Naive thymus-derived CD4-positive, alpha-beta T cell (primary cell): ENCODE measurements around the gene FAM149A. TPM values are rescaled to one million over a fixed set of nuclear protein-coding genes. Genes with fewer than 3 reads are reported as not detected.
A peak's percentile ranks its signal among the peaks of the same experiment; 100 is the strongest.

Experiments
- ATAC-seq: fragments of 150-1000 bp; cut with Tn5 transposase; 2 replicates; pipeline ENCODE4 v1.10.0; 2021; ENCODE audit warnings: mild to moderate bottlenecking, moderate library complexity
- CTCF ChIA-PET: fragments of 350-600 bp; sonication (Branson Sonifier 250); formaldehyde crosslinking; loops from one replicate; lab custom pipeline; 2021; ENCODE audit warnings: antibody characterized with exemption; lab: Charles Lee
- POLR2A ChIA-PET: fragments of 350-600 bp; sonication (Branson Sonifier 250); formaldehyde crosslinking; loops from one replicate; lab custom pipeline; 2021; ENCODE audit warnings: antibody characterized with exemption, inconsistent platforms; lab: Charles Lee
- DNase-seq, 9 donors: peaks; one replicate each; pipeline versions ENCODE4 v3.0.0 to v3.0.0-alpha.2; 2020 to 2022; ENCODE audit warnings: mixed read lengths in 1 of 9
- H3K27ac ChIP-seq: one replicate; pipeline ENCODE4 v1.7.0; 2013; ENCODE audit warnings: mild to moderate bottlenecking, low read depth, low read length, moderate library complexity
- H3K27me3 ChIP-seq, 2 donors: one replicate each; pipeline ENCODE4 v1.7.0; 2013; ENCODE audit warnings: low read length in 2 of 2, mild to moderate bottlenecking in 2 of 2, moderate library complexity in 2 of 2; ENCODE audit not compliant: control insufficient read depth in 2 of 2, insufficient read depth in 2 of 2
- H3K36me3 ChIP-seq, 3 experiments: 1 replicate in 2 of 3; 2 replicates in 1 of 3; pipeline ENCODE4 v1.7.0; 2013; ENCODE audit warnings: low read length in 3 of 3, mild to moderate bottlenecking in 3 of 3, moderate library complexity in 1 of 3; ENCODE audit not compliant: insufficient read depth in 3 of 3, control insufficient read depth in 2 of 3
- H3K4me1 ChIP-seq, 2 donors: one replicate each; pipeline ENCODE4 v1.7.0; 2013; ENCODE audit warnings: low read length in 2 of 2, mild to moderate bottlenecking in 2 of 2, moderate library complexity in 1 of 2; ENCODE audit not compliant: control insufficient read depth in 2 of 2, insufficient read depth in 2 of 2
- H3K4me3 ChIP-seq: 2 replicates; pipeline ENCODE4 v1.7.0; 2013; ENCODE audit warnings: mild to moderate bottlenecking, low read length
- H3K9me3 ChIP-seq, 3 experiments: 1 replicate in 2 of 3; 2 replicates in 1 of 3; pipeline ENCODE4 v1.7.0; 2013; ENCODE audit warnings: low read length in 3 of 3; ENCODE audit not compliant: control insufficient read depth in 2 of 3
- H3K27ac Mint-ChIP-seq, 9 donors: one replicate each; pipeline ENCODE4 v1.8.0; 2020 to 2022; ENCODE audit warnings: mixed read lengths in 9 of 9, mild to moderate bottlenecking in 8 of 9, moderate library complexity in 5 of 9, inconsistent platforms in 2 of 9
- H3K27me3 Mint-ChIP-seq, 5 donors: one replicate each; pipeline ENCODE4 v1.8.0; 2021 to 2022; ENCODE audit warnings: mixed read lengths in 5 of 5, mild to moderate bottlenecking in 1 of 5
- H3K36me3 Mint-ChIP-seq, 5 donors: one replicate each; pipeline ENCODE4 v1.8.0; 2020 to 2022; ENCODE audit warnings: mixed read lengths in 5 of 5, mild to moderate bottlenecking in 3 of 5, inconsistent platforms in 1 of 5
- H3K4me1 Mint-ChIP-seq, 7 donors: one replicate each; pipeline ENCODE4 v1.8.0; 2020 to 2022; ENCODE audit warnings: mixed read lengths in 7 of 7, mild to moderate bottlenecking in 3 of 7, inconsistent platforms in 1 of 7
- H3K4me3 Mint-ChIP-seq, 10 donors: one replicate each; pipeline ENCODE4 v1.8.0; 2020 to 2022; ENCODE audit warnings: mild to moderate bottlenecking in 10 of 10, mixed read lengths in 10 of 10, moderate library complexity in 6 of 10, inconsistent platforms in 2 of 10
- H3K9me3 Mint-ChIP-seq, 11 donors: one replicate each; pipeline ENCODE4 v1.8.0; 2020 to 2022; ENCODE audit warnings: mixed read lengths in 11 of 11, mild to moderate bottlenecking in 4 of 11, inconsistent platforms in 1 of 11, moderate library complexity in 1 of 11
- intact Hi-C, 2 donors: fragments of 100-400 bp; cut with micrococcal nuclease; formaldehyde crosslinking; loops; one replicate each; pipeline ENCODE4 v1.15.1; 2023
- polyA plus RNA-seq, 2 donors: library from polyadenylated mRNA; unstranded; fragments of 300-500 nt; fragmentation: Illumina TruSeq; gene quantifications; one replicate each; pipeline ENCODE4 v1.2.3, GENCODE V29; 2021
- total RNA-seq, 6 experiments: library from RNA in 5 of 6; stranded (reverse) in 5 of 6; gene quantifications; 1 replicate in 5 of 6; 2 replicates in 1 of 6; pipeline ENCODE4 v1.2.3 and lab custom pipeline; 2021 to 2026

FAM149A gene
- total and polyA plus RNA-seq, 7 experiments from 2014 or later, result 0.44 to 2.0 (median 1.4) TPM; not detected in 2

- Mint-ChIP-seq H3K4me1 (no peaks in the 10 kb centered on the region), H3K27ac (no peak overlapping the region), H3K27me3 (peaks cover 5 to 21% (median 11%) of the 10 kb centered on the region in 5 donors), H3K4me3 (no peak overlapping the region), H3K9me3 (peaks cover 0 to 7% (median 0%) of the 10 kb centered on the region in 11 donors), H3K36me3 (no peaks in the 10 kb centered on the region)
- Histone ChIP-seq H3K9me3 (no peaks in the 10 kb centered on the region), H3K27me3 (no peaks in the 10 kb centered on the region), H3K27ac (no peak overlapping the region), H3K4me3 (no peak overlapping the region), H3K36me3 (no peaks in the 10 kb centered on the region), H3K4me1 (no peaks in the 10 kb centered on the region)
- CTCF ChIA-PET, result no interaction called here
- POLR2A ChIA-PET, result no interaction called here
- intact Hi-C loops, result no loop called here
- DNase-seq, result no peak
- ATAC-seq, result no peak
These were observed 12.2 kb downstream of the FAM149A start for GRCh38 chr4:186116697-186117096.

GRCh38 chr4:186118582-186118981 is 14.1 kb downstream of the FAM149A start:
- ATAC-seq, result no peak
- Mint-ChIP-seq H3K27ac (no peak overlapping the region), H3K9me3 (peaks cover 0 to 7% (median 0%) of the 10 kb centered on the region in 11 donors)

GRCh38 chr4:186121057-186121456 is 16.6 kb downstream of the FAM149A start:
- Mint-ChIP-seq H3K4me3 (no peak overlapping the region), H3K27ac (no peak overlapping the region), H3K36me3 (peaks cover 0 to 4% (median 0%) of the 10 kb centered on the region in 5 donors), H3K27me3 (peaks cover 5 to 23% (median 11%) of the 10 kb centered on the region in 5 donors), H3K9me3 (peaks cover 0 to 7% (median 0%) of the 10 kb centered on the region in 11 donors), H3K4me1 (no peaks in the 10 kb centered on the region)
- no peak overlapping the region for H3K27ac ChIP-seq
- ChIA-PET POLR2A (no interaction called here), CTCF (no interaction called here)
- H3K9me3 ChIP-seq, result no peaks in the 10 kb centered on the region
- DNase-seq, result no peak
- intact Hi-C loops, result no loop called here
- ATAC-seq, result no peak
- H3K4me1 ChIP-seq, result no peaks in the 10 kb centered on the region
- no peaks in the 10 kb centered on the region for H3K36me3 ChIP-seq
- H3K4me3 ChIP-seq, result no peak overlapping the region
- H3K27me3 ChIP-seq, result no peaks in the 10 kb centered on the region

More at GRCh38 chr4:186118582-186118981, 14.1 kb downstream of the FAM149A start:
- Mint-ChIP-seq H3K27me3 (peaks cover 5 to 21% (median 11%) of the 10 kb centered on the region in 5 donors), H3K4me3 (no peak overlapping the region), H3K4me1 (no peaks in the 10 kb centered on the region), H3K36me3 (no peaks in the 10 kb centered on the region)
- no peaks in the 10 kb centered on the region for H3K9me3 ChIP-seq
- ChIA-PET POLR2A (no interaction called here), CTCF (no interaction called here)
- intact Hi-C loops, result no loop called here
- H3K27me3 ChIP-seq, result no peaks in the 10 kb centered on the region
- H3K4me3 ChIP-seq, result no peak overlapping the region
- DNase-seq, result no peak
- H3K4me1 ChIP-seq, result no peaks in the 10 kb centered on the region
- H3K36me3 ChIP-seq, result no peaks in the 10 kb centered on the region
- no peak overlapping the region for H3K27ac ChIP-seq

GRCh38 chr4:186128842-186129241 is 24.3 kb downstream of the FAM149A start:
- peaks cover 0 to 10% (median 0%) of the 10 kb centered on the region in 7 donors for H3K4me1 Mint-ChIP-seq
- Histone ChIP-seq H3K27ac (no peak overlapping the region), H3K4me3 (no peak overlapping the region), H3K27me3 (no peaks in the 10 kb centered on the region), H3K36me3 (no peaks in the 10 kb centered on the region), H3K4me1 (no peaks in the 10 kb centered on the region), H3K9me3 (no peaks in the 10 kb centered on the region)
- intact Hi-C loops, result no loop called here
- DNase-seq (no peak), ATAC-seq (no peak)
- peaks cover 0 to 4% (median 0%) of the 10 kb centered on the region in 5 donors for H3K36me3 Mint-ChIP-seq
- H3K4me3 Mint-ChIP-seq, result no peak overlapping the region
- H3K27ac Mint-ChIP-seq, result no peak overlapping the region
- CTCF ChIA-PET, result no interaction called here
- POLR2A ChIA-PET, result no interaction called here
- H3K9me3 Mint-ChIP-seq, result peaks cover 0 to 5% (median 0%) of the 10 kb centered on the region in 11 donors
- H3K27me3 Mint-ChIP-seq, result peaks cover 3 to 22% (median 7%) of the 10 kb centered on the region in 5 donors

GRCh38 chr4:186131935-186132334 is 27.4 kb downstream of the FAM149A start:
- ChIA-PET CTCF (interaction anchor here (0.8 kb wide), 1 partner anchor 12 kb away, joined by 3 read pairs; no protein-coding TSS in a partner anchor), POLR2A (no interaction called here)
- H3K27ac Mint-ChIP-seq, result peak overlapping the region in 1 of 9 donors; percentile 17
- peaks cover 4 to 16% (median 9%) of the 10 kb centered on the region in 5 donors for H3K27me3 Mint-ChIP-seq
- ATAC-seq, result no peak
- Histone ChIP-seq H3K27ac (no peak overlapping the region), H3K27me3 (no peaks in the 10 kb centered on the region), H3K4me1 (no peaks in the 10 kb centered on the region), H3K36me3 (no peaks in the 10 kb centered on the region), H3K4me3 (no peak overlapping the region), H3K9me3 (no peaks in the 10 kb centered on the region)
- no peaks in the 10 kb centered on the region for H3K36me3 Mint-ChIP-seq
- no peak overlapping the region for H3K4me3 Mint-ChIP-seq
- DNase-seq, result no peak
- H3K4me1 Mint-ChIP-seq, result peaks cover 0 to 18% (median 0%) of the 10 kb centered on the region in 7 donors
- H3K9me3 Mint-ChIP-seq, result peaks cover 0 to 1% (median 0%) of the 10 kb centered on the region in 11 donors
- intact Hi-C loops, result no loop called here

- DNase-seq (no peak), ATAC-seq (peak; percentile 44)
- ChIA-PET CTCF (interaction anchor here (0.9 kb wide), 1 partner anchor 34 kb away, joined by 4 read pairs; no protein-coding TSS in a partner anchor), POLR2A (no interaction called here)
- Histone ChIP-seq H3K27ac (no peak overlapping the region), H3K36me3 (no peaks in the 10 kb centered on the region), H3K4me1 (no peaks in the 10 kb centered on the region), H3K9me3 (no peaks in the 10 kb centered on the region), H3K4me3 (no peak overlapping the region), H3K27me3 (no peaks in the 10 kb centered on the region)
- intact Hi-C loops, result no loop called here
- Mint-ChIP-seq H3K4me3 (no peak overlapping the region), H3K9me3 (peaks cover 0 to 1% (median 0%) of the 10 kb centered on the region in 11 donors), H3K4me1 (peaks cover 0 to 18% (median 0%) of the 10 kb centered on the region in 7 donors), H3K27me3 (peaks cover 4 to 16% (median 9%) of the 10 kb centered on the region in 5 donors), H3K27ac (no peak overlapping the region), H3K36me3 (no peaks in the 10 kb centered on the region)
These were observed 28.2 kb downstream of the FAM149A start for GRCh38 chr4:186132577-186133242.
